HL-60 (cell line): ENCODE results near the gene RHAG.

ENCODE experiments used
- DNase-seq, 2 experiments: peaks; one replicate each; pipeline ENCODE4 v3.0.0-alpha.2; 2010 to 2020; ENCODE audit warnings: low read depth in 1 of 2, low spot score in 1 of 2
- H3K27ac ChIP-seq: fragments of 250-450 bp; sonication (Bioruptor Pico); replicated peaks from 2 replicates; pipeline ENCODE4 v1.5.1; 2020; ENCODE audit warnings: mild to moderate bottlenecking, moderate library complexity
- H3K27me3 ChIP-seq: fragments of 250-450 bp; sonication (Bioruptor Pico); 2 replicates; pipeline ENCODE4 v1.5.1; 2021; ENCODE audit warnings: mild to moderate bottlenecking, moderate library complexity; ENCODE audit not compliant: insufficient read depth, poor library complexity, severe bottlenecking
- H3K4me3 ChIP-seq: replicated peaks from 2 replicates; pipeline ENCODE4 v1.5.1; 2011; ENCODE audit warnings: mild to moderate bottlenecking, control low read depth, low read length; ENCODE audit not compliant: insufficient read depth
- CTCF ChIP-seq: IDR thresholded peaks from one replicate; pipeline ENCODE4 v1.5.1; 2011; ENCODE audit warnings: low read length, control low read depth, inconsistent platforms; ENCODE audit not compliant: insufficient read depth
- GABPA ChIP-seq: IDR thresholded peaks from 2 replicates; pipeline ENCODE4 v1.6.1; 2012; ENCODE audit warnings: low read depth
- POLR2AphosphoS5 ChIP-seq: IDR thresholded peaks from 2 replicates; pipeline ENCODE4 v1.6.1; 2012; ENCODE audit warnings: low read depth
- SPI1 ChIP-seq: IDR thresholded peaks from 2 replicates; pipeline ENCODE4 v1.6.1; 2012; ENCODE audit warnings: low read depth, mild to moderate bottlenecking, borderline replicate concordance
- long read RNA-seq: library from polyadenylated mRNA; unstranded; transcript quantifications from one replicate; pipeline ENCODE4 v2.0.0, GENCODE V29; 2020
- TF ChIP-seq, protein P1 (sequence below): IDR thresholded peaks from 2 replicates; pipeline ENCODE4 v1.6.1; 2012; ENCODE audit warnings: low read depth; ENCODE audit not compliant: insufficient replicate concordance

RHAG gene
- long read RNA-seq = 0 reads

- TF ChIP-seq POLR2AphosphoS5 (no peak), GABPA (no peak), CTCF (no peak), SPI1 (no peak)
- TF ChIP-seq, protein P1, sequence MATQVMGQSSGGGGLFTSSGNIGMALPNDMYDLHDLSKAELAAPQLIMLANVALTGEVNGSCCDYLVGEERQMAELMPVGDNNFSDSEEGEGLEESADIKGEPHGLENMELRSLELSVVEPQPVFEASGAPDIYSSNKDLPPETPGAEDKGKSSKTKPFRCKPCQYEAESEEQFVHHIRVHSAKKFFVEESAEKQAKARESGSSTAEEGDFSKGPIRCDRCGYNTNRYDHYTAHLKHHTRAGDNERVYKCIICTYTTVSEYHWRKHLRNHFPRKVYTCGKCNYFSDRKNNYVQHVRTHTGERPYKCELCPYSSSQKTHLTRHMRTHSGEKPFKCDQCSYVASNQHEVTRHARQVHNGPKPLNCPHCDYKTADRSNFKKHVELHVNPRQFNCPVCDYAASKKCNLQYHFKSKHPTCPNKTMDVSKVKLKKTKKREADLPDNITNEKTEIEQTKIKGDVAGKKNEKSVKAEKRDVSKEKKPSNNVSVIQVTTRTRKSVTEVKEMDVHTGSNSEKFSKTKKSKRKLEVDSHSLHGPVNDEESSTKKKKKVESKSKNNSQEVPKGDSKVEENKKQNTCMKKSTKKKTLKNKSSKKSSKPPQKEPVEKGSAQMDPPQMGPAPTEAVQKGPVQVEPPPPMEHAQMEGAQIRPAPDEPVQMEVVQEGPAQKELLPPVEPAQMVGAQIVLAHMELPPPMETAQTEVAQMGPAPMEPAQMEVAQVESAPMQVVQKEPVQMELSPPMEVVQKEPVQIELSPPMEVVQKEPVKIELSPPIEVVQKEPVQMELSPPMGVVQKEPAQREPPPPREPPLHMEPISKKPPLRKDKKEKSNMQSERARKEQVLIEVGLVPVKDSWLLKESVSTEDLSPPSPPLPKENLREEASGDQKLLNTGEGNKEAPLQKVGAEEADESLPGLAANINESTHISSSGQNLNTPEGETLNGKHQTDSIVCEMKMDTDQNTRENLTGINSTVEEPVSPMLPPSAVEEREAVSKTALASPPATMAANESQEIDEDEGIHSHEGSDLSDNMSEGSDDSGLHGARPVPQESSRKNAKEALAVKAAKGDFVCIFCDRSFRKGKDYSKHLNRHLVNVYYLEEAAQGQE = no peak
- DNase-seq = no peak
- Histone ChIP-seq H3K27me3 (no peaks in the 10 kb centered on the region), H3K4me3 (no peak within 1 kb of the TSS), H3K27ac (no peak within 1 kb of the TSS)
Measured at GRCh38 chr6:49636713-49637349, at the start of gene RHAG. TSS of gene RHAG (minus strand) at chr6:49636839. CDS start at chr6:49636812, 27 bp downstream.

DNA sequence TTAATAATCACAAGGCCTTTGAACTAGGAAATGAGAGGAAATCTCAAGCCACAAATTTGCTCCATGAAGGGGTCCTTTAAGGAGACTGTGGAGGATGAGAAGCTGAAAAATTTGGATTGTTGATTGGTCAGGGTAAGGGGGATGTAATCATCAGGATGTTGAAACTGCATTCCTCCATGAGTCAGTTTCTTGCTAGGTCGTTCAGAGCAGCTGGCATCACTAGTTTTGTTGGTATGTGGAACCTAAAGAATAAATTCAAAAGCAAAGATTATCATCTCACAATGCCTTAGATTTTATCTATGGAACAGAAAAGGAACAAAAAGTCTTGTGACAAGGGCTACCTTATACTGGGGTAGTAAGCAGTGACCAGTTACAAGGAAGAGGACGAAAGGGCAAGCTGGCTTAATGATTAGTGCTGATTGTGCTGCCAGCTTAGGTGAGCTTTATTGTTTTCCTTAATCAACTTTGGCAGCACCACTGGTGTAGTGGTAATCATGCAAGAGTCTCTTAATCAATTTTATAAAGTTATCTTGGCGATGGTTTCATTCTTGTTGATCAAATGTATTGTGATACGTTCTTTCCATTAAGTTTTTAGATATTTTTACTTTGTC lies 40.1 kb upstream of the RHAG start:
- Histone ChIP-seq H3K4me3 (no peak overlapping the region), H3K27me3 (no peaks in the 10 kb centered on the region), H3K27ac (no peak overlapping the region)
- DNase-seq = no peak
- TF ChIP-seq POLR2AphosphoS5 (no peak), GABPA (no peak), SPI1 (no peak), CTCF (no peak)
- TF ChIP-seq, protein P1 = no peak

- TF ChIP-seq, protein P1 = no peak
- TF ChIP-seq CTCF = no peak
- no peak for TF ChIP-seq POLR2AphosphoS5
- no peak overlapping the region for H3K27ac ChIP-seq
- DNase-seq = no peak
Measured at GRCh38 chr6:49675816-49676215, 39.2 kb upstream of the RHAG start.

More at GRCh38 chr6:49675816-49676215, 39.2 kb upstream of the RHAG start:
- Histone ChIP-seq H3K27me3 (no peaks in the 10 kb centered on the region), H3K4me3 (no peak overlapping the region)
